NCI-H82 treated with DMSO at 0.1 percent for 48 hours (cell line): ENCODE results near the gene CARD6.
"Not testable (repeated sequence)": the region's sequence is repeated elsewhere in the genome, so short reads cannot be mapped to it uniquely, and the experiment has no call there.

Experiments used
- DNase-seq: peaks from one replicate; lab custom pipeline; 2025; ENCODE audit not compliant: unreplicated experiment; lab: John Stamatoyannopoulos, UW

The CARD6 gene, protein sequence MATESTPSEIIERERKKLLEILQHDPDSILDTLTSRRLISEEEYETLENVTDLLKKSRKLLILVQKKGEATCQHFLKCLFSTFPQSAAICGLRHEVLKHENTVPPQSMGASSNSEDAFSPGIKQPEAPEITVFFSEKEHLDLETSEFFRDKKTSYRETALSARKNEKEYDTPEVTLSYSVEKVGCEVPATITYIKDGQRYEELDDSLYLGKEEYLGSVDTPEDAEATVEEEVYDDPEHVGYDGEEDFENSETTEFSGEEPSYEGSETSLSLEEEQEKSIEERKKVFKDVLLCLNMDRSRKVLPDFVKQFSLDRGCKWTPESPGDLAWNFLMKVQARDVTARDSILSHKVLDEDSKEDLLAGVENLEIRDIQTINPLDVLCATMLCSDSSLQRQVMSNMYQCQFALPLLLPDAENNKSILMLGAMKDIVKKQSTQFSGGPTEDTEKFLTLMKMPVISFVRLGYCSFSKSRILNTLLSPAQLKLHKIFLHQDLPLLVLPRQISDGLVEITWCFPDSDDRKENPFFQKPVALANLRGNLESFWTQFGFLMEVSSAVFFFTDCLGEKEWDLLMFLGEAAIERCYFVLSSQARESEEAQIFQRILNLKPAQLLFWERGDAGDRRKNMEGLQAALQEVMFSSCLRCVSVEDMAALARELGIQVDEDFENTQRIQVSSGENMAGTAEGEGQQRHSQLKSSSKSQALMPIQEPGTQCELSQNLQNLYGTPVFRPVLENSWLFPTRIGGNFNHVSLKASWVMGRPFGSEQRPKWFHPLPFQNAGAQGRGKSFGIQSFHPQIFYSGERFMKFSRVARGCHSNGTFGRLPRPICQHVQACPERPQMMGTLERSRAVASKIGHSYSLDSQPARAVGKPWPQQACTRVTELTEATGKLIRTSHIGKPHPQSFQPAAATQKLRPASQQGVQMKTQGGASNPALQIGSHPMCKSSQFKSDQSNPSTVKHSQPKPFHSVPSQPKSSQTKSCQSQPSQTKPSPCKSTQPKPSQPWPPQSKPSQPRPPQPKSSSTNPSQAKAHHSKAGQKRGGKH

GRCh38 chr5:40841068-40841805 is at the start of gene CARD6:
Gene CARD6, plus strand, starts transcription at chr5:40841367. Its CDS starts 16 bp downstream, at chr5:40841383.
- DNase-seq = no peak

- DNase-seq = no peak
Measured at GRCh38 chr5:40791715-40792139, 49.4 kb upstream of the CARD6 start.

DNA sequence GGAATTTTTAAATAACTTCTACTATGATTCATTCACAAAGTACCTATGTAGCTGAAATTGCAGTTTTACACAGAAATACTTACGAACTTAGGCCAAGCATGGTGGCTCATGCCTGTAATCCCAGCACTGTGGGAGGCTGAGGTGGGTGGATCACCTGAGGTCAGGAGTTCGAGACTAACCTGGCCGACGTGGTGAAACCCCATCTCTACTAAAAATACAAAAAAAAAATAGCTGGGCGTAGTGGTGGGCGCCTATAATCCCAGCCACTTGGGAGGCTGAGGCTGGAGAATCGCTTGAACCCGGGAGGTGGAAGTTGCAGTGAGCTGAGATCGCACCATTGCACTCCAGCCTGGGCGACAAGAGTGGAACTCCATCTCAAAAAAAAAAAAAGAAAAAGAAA is 48.5 kb upstream of the CARD6 start:
- not testable (repeated sequence) for DNase-seq

GRCh38 chr5:40794340-40794739 is 46.8 kb upstream of the CARD6 start:
- DNase-seq = not testable (repeated sequence)

DNA sequence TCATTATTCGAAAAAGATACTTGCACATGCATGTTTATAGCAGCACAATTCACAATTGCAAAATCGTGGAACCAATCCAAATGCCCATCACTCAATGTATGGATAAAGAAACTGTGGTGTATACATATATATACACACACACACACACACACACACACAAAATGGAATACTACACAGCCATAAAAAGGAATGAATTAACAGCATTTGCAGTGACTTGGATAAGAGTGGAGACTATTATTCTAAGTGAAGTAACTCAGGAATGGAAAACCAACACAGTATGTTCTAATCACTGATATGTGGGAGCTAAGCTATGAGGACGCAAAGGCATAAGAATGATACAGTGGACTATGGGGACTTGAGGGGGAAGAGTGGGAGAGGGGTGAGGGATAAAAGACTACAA is 46.3 kb upstream of the CARD6 start:
- not testable (repeated sequence) for DNase-seq

- DNase-seq = no peak
Measured at GRCh38 chr5:40796487-40796889, 44.7 kb upstream of the CARD6 start.

- peak; percentile 44 for DNase-seq
Measured at GRCh38 chr5:40797273-40798011, 43.7 kb upstream of the CARD6 start.

DNA sequence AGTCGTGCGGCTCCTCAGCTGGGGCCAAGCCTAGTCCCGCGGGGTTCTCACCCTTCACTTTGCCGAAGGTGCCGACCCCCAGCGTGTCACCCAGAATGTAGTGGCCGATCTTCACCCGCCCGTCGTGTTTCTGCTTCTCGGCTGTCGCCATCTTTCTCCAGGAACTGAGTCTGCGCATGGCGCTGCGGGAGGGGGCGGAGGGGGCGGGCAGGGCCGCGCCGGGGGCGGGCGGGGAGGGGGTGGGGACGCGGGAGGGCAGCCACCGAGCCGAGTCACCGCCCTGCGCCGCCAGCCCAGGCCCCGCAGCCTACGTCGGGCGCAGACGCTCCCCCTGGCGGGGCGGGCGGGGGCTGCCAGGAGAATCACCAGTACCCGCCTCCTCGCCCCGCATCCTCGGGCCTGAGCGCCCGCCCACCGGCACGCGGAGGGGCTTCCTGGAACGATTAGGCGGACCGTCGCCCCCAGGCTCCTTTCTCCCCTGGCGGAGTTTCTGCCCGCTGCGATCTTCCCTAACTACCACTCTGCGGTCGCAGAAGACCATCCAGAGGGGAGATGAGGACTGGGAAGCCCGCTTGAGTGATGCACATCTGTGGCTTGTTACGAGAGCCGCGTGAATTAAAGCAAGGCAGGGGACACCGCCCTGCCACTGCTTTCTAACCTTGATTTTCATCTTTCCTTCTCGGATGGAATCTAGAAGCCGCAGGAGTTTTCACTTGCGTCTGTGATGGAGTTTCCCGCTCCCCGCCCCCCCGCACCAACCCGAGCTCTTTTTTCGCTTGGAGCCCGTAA is 43.0 kb upstream of the CARD6 start, which contains the start of gene PRKAA1:
Gene PRKAA1 (minus strand): TSS at position 363 of the 789 bp plus-strand sequence. CDS start 185 bp downstream, at position 178.
- peak; percentile 93 for DNase-seq

- DNase-seq = no peak
Measured at GRCh38 chr5:40798801-40799210, 42.4 kb upstream of the CARD6 start.

DNA sequence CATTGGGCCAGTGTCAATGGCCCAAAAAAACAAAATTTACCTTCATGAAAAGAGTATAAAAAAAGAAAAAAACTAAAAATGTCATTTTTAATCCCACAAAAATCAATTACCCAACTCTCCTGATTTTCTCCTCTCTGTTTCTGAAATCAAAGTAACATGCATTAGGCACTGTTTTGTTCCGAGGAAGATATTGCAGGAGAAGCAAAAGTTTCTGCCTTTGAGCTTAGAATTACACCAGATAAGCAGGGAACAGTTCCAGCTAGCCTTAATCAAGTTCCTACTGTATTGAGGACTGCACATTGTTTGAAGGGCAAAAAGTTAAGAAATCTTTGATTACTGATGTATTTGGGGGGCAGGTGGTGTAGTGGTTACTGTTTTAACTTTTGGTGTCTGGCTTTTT is 41.9 kb upstream of the CARD6 start:
- no peak for DNase-seq

DNA sequence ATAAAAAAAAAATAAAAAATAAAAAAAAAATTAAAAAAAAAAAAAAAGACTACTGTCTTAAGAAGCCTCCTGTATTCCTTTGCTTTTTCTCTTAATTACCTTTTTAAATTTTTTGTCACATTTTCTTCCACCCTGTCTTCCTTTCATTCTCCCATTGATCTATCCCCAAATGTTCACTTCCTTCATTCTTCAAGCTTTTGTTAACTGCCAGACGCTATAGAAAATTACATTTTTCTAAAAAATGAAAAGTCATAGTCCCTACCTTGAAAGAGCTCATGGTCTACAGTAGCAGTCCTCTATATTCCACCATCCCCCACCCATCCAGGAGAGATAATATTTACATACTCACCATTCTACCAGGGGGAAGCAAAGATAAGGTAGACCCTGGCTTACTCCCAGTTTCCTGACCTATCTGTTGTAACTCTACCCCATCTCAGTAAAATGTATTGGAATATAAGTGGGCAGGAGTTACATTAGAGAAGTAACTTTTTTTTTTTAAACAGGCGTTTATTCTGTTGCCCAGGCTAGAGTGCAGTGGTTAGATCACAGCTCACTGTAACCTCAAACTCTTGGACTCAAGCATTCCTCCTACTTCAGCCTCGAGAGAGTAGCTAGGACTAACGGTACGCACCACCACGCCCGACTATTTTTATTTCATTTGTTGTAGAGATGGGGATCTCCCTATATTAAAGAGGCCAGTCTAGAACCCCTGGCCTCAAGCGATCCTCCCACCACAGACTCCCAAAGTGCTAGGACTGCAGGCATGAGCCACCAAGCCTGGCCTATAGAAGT is 39.2 kb upstream of the CARD6 start:
- no peak for DNase-seq

- no peak for DNase-seq
Measured at GRCh38 chr5:40812125-40812524, 29.0 kb upstream of the CARD6 start.

DNA sequence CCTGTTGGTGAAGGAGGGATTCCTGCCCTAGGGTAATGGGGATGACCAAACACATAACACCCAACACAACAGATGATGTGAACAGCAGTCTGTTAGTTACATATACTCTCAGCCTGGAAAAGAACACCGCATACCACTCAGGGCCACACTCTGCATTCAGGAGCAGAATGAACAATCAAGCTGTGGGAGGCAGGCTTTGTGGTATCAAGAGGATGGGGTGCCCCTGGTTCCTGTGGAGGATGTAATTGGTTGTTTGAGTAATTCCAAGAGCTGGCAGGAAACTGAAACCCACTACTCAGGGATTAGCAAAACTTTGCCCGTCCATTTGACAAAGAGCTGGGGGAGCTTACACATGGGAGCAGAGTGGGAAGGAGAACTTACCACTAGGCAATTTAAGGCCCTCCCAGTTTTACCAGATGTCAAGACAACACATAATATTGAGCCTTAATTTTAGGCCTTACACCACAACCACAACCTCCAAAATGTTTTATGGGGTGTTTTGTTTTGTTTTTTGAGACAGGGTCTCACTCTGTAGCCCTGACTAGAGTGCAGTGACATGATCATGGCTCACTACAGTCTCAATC is 27.4 kb upstream of the CARD6 start:
- DNase-seq = no peak

DNA sequence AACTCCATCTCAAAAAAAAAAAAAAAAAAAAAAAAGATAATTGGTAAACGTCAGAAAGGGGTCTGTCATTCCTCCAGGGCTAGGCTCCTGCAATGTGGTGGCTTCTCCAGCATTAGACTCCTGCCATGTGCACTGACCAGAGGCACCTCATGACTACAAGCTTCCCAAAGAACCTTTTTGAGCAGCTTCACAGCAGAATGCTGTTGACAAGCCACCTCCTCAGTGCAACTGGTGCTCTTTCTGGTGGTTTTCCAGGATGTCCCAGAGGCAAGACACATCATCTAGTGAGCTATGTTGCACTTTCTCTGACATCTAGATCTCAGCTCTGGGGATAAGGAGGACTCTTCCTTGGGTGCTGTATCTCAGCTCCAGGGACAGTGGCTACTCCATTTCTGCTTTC is 17.7 kb upstream of the CARD6 start:
- DNase-seq = no peak

GRCh38 chr5:40825461-40826043 is 15.6 kb upstream of the CARD6 start:
- DNase-seq = not testable (repeated sequence)

- DNase-seq = no peak
Measured at GRCh38 chr5:40826489-40827187, 14.5 kb upstream of the CARD6 start.
